Measurements from ENCODE around the gene RAP1GAP2. TPM values are rescaled to one million over a fixed set of nuclear protein-coding genes. Genes with fewer than 3 reads are reported as not detected.

The RAP1GAP2 gene
- total and polyA plus RNA-seq, 7 donors = 0.25 to 2.0 (median 0.84) TPM

GRCh38 chr17:2940352-2940751 is 144.1 kb downstream of the RAP1GAP2 start:
- H3K4me3 ChIP-seq = no peak overlapping the region
- no peaks in the 10 kb centered on the region for H3K27me3 ChIP-seq (ENCODE audit: insufficient read depth in 3 of 3, low read length in 2 of 3)
- no peaks in the 10 kb centered on the region for H3K9me3 ChIP-seq
- no peaks in the 10 kb centered on the region for H3K36me3 ChIP-seq (ENCODE audit: insufficient read depth in 1 of 2, low read depth in 1 of 2)
- 32 to 44% (median 34%) methylated on average over 13 to 15 of the region's 15 CpGs for WGBS, 3 donors
- H3K27ac ChIP-seq = no peak overlapping the region
- ATAC-seq (peak in 3 of 4 donors; percentile 50 to 67 (median 51)), DNase-seq (peak; percentile 51 to 79)
- no peak for TF ChIP-seq CTCF (IDR thresholded peaks at IDR 0.05)
- H3K4me1 ChIP-seq = no peaks in the 10 kb centered on the region
- intact Hi-C loops (cut with DNase I) = no loop called here

GRCh38 chr17:2943981-2944380 is 147.7 kb downstream of the RAP1GAP2 start:
- TF ChIP-seq CTCF (IDR thresholded peaks at IDR 0.05) = no peak
- Histone ChIP-seq H3K9me3 (no peaks in the 10 kb centered on the region), H3K4me3 (no peak overlapping the region), H3K27ac (no peak overlapping the region), H3K4me1 (no peaks in the 10 kb centered on the region), H3K36me3 (ENCODE audit: insufficient read depth in 1 of 2, low read depth in 1 of 2) (no peaks in the 10 kb centered on the region), H3K27me3 (ENCODE audit: insufficient read depth in 3 of 3, low read length in 2 of 3) (no peaks in the 10 kb centered on the region)
- WGBS, 3 donors = 79 to 85% (median 83%) methylated on average over 11 of the region's 11 CpGs
- intact Hi-C loops (cut with DNase I) = no loop called here
- DNase-seq = no peak
- ATAC-seq = no peak

DNA sequence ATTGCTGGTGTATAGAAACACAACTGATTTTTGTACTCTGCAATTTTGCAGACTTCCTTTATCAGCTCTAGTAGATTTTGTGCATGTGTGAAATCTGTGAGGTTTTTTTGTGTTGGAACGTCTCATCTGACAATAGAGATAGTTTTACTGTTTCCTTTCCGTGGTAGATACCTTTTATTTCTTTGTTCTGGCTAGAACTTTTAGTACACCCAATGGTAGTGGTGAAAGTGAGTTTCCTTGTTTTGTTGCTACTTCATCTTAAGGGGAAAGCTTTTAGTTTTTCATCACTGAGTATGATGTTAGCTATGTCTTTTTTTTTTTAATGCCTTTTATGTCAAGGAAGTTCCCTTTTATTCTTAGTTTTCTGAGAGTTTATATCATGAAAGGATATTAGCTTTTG is 149.1 kb downstream of the RAP1GAP2 start:
- intact Hi-C loops (cut with DNase I) = no loop called here
- no peaks in the 10 kb centered on the region for H3K4me1 ChIP-seq
- no peaks in the 10 kb centered on the region for H3K9me3 ChIP-seq
- H3K27me3 ChIP-seq (ENCODE audit: insufficient read depth in 3 of 3, low read length in 2 of 3) = no peaks in the 10 kb centered on the region
- TF ChIP-seq CTCF (IDR thresholded peaks at IDR 0.05) = no peak
- no peak overlapping the region for H3K27ac ChIP-seq
- H3K4me3 ChIP-seq = no peak overlapping the region
- ATAC-seq = no peak
- no peaks in the 10 kb centered on the region for H3K36me3 ChIP-seq (ENCODE audit: insufficient read depth in 1 of 2, low read depth in 1 of 2)
- DNase-seq = no peak
- 38 to 45% (median 38%) methylated on average over 2 of the region's 2 CpGs for WGBS, 3 donors

GRCh38 chr17:2946144-2946543 is 149.9 kb downstream of the RAP1GAP2 start:
- Histone ChIP-seq H3K4me3 (no peak overlapping the region), H3K27ac (no peak overlapping the region), H3K36me3 (ENCODE audit: insufficient read depth in 1 of 2, low read depth in 1 of 2) (no peaks in the 10 kb centered on the region), H3K9me3 (no peaks in the 10 kb centered on the region), H3K27me3 (ENCODE audit: insufficient read depth in 3 of 3, low read length in 2 of 3) (peaks cover 0 to 3% (median 0%) of the 10 kb centered on the region in 3 donors), H3K4me1 (no peaks in the 10 kb centered on the region)
- ATAC-seq (no peak), DNase-seq (no peak)
- 55 to 66% (median 56%) methylated on average over 7 of the region's 7 CpGs for WGBS, 3 donors
- intact Hi-C loops (cut with DNase I) = no loop called here
- no peak for TF ChIP-seq CTCF (IDR thresholded peaks at IDR 0.05)

DNA sequence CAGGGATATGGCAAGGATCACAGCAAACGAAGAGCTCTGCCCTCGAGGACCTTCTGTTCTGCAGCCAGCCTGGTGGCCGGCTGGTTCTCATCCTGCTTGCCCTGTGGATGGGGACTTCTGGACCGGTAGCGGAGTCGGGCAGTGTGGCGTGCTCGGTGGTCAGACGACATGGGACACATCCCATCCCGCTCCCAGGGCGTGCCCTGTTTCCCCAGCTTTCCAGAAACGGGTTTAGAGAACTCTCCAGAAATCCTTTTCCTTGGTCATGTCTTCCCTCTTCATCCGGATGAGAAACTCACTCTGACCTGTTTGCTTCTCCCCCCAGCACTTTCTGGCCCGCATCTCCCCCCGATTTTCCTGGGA is 151.3 kb downstream of the RAP1GAP2 start:
- Histone ChIP-seq H3K4me3 (no peak overlapping the region), H3K27ac (no peak overlapping the region), H3K36me3 (ENCODE audit: insufficient read depth in 1 of 2, low read depth in 1 of 2) (no peaks in the 10 kb centered on the region), H3K4me1 (no peaks in the 10 kb centered on the region), H3K9me3 (no peaks in the 10 kb centered on the region), H3K27me3 (ENCODE audit: insufficient read depth in 3 of 3, low read length in 2 of 3) (peaks cover 0 to 3% (median 0%) of the 10 kb centered on the region in 3 donors)
- ATAC-seq = no peak
- DNase-seq = no peak
- WGBS, 3 donors = 86 to 90% (median 88%) methylated on average over 15 of the region's 15 CpGs
- intact Hi-C loops (cut with DNase I) = no loop called here
- no peak for TF ChIP-seq CTCF (IDR thresholded peaks at IDR 0.05)

All from psoas muscle (tissue), 8 donors.